Loucy (cell line): ENCODE data around the gene RAPGEF5.

Experiments used
- CTCF ChIP-seq: fragments of 200-600 bp; sonication (generic); conservative IDR thresholded peaks from 2 replicates; pipeline ENCODE4 v1.5.1; 2014; ENCODE audit warnings: mild to moderate bottlenecking, antibody characterized with exemption, low read length
- EZH2phosphoT487 ChIP-seq: fragments of 200-600 bp; IDR thresholded peaks from 2 replicates; pipeline ENCODE4 v1.6.1; 2018; ENCODE audit warnings: antibody characterized with exemption, mild to moderate bottlenecking, moderate library complexity, borderline replicate concordance

DNA sequence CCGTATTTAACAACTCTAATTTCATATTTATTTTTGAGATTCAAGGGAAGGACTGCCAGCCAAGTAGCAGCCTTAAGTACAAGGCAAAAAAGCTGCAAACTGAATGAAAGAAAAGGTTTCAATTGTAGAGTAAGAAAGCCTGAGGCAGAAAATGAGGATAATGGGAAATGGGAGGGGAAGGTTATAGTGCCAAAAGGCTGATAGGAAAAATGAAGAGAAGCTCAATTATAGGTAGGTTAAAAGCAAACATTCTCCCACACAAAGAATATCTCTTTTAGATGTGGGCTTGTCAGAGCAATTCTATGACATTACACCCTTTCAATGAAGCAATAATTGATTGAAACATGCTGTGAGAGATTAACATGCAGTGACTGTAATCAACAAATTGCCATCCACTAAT is 175.3 kb downstream of the RAPGEF5 start:
- TF ChIP-seq CTCF (no peak), EZH2phosphoT487 (no peak)
